Left colon (tissue), 2 donors: ENCODE measurements around the gene FAAP100. TPM values are rescaled to one million over a fixed set of nuclear protein-coding genes. Genes with fewer than 3 reads are reported as not detected.

Source experiments
- ATAC-seq: fragments of 200-7000 bp; cut with Tn5 transposase; one replicate; pipeline ENCODE4 v1.9.1; 2020; ENCODE audit warnings: mild to moderate bottlenecking, moderate library complexity
- DNase-seq, 2 donors: peaks; one replicate each; pipeline ENCODE4 v3.0.0-alpha.2; 2020
- intact Hi-C, 2 donors: fragments of 100-400 bp; cut with DNase I in 1 of 2; cut with micrococcal nuclease in 1 of 2; formaldehyde crosslinking; loops; one replicate each; pipeline versions ENCODE4 v1.11.2 to v1.14.0; 2022; cut with DNase I, micrococcal nuclease
- total RNA-seq, 2 donors: library from RNA; stranded (reverse); fragmentation: NEBNext Ultra II Directional; extraction: Animal tissue kit (Norgen Biotek cat#: 25700); gene quantifications; one replicate each; pipeline ENCODE4 v1.2.1, GENCODE V29; 2021
- donor health status: DM: no; HTN: no; CAD: no.
- donor health status: DM: yes; HTN: yes; CAD: no.

FAAP100 gene
- total RNA-seq, 2 donors from 2014 or later: 25.4 to 28.8 TPM

DNA sequence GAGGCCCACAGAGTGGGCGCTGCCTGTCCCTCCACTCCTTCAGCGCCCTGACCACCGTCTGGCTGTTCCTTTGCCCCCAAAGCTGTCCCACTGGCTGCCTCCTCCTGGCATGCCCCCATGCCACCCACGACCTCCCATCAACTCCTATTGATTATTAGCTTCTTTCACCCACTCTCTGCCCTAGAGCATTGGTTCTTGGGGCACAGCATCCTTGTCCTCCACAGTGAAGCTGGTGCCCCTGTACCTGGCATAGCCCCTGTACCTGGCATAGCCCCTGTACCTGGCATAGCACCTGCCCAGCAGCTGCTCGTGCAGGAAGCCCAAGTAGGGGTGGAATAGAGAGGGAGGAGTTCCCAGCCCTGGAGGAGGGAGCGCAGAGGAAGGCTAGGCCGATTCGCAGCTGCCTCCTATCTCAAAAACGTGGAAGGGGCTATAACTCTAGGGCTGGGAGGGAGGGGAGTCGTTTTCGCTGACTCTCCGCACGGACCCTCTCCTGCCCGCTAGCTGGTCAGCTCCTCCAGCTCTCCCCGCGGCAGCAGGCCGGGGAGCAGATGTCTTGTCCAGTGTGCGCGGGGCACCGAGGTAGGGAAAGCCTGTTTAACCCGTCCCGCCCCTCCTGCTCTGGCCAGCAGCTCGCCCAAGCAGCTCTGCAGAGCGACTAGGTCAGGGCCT, 33.9 kb downstream of the FAAP100 start:
- DNase-seq (no peak), ATAC-seq (peak; percentile 1)
- intact Hi-C loops: no loop called here

DNA sequence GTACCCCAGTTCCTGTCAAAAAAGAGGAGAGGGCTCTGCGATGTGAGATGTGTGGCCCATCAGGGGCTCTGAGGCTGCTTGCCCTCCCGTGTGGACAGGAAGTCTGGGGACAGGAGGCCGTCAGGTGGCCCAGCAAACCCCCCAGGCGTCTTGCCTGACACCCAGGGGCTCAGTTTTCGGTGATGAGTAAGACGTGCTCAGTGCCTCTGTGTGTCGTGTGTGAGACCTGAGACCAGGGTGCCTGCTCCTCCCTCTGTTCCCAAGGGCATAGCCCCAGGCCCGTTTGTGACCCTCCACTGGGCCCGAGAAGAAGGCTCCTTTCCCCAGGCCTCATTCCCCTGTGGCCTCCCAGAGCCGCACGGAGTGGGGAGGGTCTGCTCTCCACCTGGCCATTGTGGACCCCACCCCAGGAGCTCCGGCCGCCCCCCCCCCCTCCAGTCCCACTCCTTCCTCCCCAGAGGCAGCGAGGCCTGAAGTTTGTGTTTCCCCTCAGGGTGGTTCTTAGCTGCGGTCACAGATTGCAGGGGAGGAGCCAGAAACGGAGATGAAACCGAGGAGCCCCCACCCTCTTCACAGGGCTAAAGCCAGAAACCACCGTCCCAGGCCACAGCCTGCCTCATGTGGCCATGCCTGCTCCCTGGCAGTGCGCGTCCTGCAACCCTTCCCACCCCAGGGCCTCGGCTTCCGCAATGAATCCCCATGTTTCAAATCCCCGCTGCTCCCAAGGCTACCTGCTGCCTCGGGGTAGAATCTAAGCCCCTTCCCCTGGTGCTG, 34.6 kb downstream of the FAAP100 start:
- intact Hi-C loops: no loop called here
- DNase-seq (peak; percentile 46 to 65), ATAC-seq (no peak)

DNA sequence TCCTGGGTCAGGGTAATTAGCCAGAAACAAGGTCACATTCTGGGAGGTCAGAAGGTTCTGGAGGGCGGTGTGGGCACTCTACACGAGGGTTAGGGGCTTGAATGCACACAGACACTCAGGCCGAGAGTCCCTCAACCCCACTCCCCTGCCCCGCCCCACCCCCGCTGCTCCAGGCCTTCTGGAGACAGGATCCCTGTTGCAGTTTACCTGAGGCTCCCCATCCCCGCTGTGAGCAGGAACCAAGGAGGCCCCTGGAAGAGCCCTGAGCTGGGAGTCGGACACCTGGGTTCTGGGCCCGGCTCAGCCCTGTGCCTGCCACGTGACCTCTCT, 35.2 kb downstream of the FAAP100 start:
- intact Hi-C loops: no loop called here
- ATAC-seq (no peak), DNase-seq (peak; percentile 23 to 26)

DNA sequence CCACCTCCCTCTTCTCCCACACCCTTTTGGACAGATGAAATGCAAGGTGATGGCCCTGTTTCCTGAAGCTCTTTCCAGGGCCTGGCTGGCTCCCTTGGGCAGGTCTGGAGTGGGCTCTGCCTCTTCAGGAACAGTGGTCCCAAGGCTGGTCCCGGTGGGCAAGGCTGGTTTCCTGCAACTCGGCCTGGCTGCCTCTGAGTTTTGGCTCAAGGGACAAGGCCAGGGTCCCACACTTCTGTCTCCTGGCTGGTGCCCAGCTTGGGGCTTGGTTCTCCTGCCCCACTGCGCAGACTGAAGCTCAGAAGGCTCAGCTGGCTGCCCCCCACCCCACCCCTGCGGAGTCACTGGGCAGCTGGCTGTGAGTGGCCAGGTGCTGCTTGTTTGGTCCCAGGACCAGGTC, 35.7 kb downstream of the FAAP100 start:
- intact Hi-C loops: no loop called here
- ATAC-seq (no peak), DNase-seq (peak; percentile 28 to 31)

DNA sequence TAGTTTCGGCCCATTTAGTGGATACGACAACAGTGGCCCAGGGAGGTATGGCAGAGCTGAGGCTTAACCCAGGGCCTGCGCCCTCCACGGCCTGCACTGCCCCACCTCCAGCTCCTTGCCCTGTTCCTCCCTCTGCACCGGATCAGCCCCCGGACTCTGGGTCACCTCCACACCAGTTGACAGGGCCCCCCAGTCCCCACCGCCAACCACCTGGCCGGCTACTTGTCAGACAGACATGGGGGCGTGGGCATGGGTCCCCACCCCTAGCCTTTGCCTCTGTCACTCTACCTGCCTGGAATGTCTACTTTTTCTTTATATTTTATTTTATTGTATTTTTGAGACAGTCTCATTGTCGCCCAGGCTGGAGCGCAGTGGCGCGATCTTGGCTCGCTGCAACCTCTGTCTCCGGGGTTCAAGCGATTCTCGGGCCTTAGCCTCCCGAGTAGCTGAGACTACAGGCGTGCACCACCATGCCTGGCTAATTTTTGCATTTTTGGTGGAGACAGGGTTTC, 36.6 kb downstream of the FAAP100 start:
- ATAC-seq (no peak), DNase-seq (peak; percentile 41 to 55)
- intact Hi-C loops: no loop called here

DNA sequence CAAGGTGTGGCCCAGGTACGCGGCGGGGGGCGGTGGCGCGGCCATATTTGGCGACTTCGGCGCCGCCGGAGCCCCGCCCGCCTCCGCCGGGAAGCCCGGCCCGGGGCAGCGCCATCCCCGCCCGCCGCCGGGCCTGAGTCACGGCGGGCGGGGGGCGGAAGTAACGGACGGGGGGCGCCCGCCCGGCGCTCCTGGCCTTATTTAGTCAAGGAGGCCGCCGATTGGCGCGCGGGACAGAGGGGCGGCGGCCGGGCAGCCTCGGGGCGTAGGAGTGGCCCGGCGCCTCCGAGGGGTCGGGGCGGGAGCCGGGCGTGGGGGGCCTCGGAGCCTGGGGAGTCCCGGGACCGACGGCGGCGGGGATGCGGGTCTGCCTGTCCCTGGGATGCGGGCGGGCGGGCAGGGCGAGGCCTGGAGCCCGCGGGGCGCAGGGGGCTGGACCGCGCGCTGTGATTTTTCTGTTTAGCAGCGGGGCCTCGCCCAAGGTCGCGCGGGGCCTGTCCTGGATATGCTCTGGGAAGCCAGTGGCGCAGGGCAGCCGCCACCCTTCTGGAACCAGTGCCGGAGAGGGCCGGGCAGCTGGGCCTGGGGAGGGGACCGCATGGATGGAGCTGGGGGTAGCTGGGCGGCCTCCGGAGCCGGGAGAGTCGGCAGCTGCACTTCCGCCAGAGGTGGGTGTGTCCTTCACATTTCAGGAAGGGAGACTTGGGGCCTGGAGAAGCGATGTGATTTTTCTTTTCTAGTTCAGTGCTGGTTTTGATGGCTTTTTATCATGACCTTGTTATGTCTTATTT, 37.2 kb downstream of the FAAP100 start:
- intact Hi-C loops: no loop called here
- DNase-seq (peak; percentile 86 to 91), ATAC-seq (peak; percentile 47)

DNA sequence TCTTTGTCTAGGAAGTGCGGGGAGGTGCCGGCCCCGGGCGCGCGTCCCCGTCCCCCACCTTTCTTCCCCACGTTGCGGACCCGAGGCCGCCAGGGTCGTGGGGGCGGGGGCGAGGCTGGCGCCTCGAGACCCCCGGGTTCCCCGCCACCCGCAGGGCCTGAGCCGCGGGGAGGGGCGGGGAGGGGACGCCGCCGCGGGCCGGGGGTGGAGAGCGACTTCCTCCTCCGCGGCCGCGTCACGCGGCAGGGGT, 37.7 kb downstream of the FAAP100 start:
- ATAC-seq (peak; percentile 1), DNase-seq (no peak)
- intact Hi-C loops: no loop called here

DNA sequence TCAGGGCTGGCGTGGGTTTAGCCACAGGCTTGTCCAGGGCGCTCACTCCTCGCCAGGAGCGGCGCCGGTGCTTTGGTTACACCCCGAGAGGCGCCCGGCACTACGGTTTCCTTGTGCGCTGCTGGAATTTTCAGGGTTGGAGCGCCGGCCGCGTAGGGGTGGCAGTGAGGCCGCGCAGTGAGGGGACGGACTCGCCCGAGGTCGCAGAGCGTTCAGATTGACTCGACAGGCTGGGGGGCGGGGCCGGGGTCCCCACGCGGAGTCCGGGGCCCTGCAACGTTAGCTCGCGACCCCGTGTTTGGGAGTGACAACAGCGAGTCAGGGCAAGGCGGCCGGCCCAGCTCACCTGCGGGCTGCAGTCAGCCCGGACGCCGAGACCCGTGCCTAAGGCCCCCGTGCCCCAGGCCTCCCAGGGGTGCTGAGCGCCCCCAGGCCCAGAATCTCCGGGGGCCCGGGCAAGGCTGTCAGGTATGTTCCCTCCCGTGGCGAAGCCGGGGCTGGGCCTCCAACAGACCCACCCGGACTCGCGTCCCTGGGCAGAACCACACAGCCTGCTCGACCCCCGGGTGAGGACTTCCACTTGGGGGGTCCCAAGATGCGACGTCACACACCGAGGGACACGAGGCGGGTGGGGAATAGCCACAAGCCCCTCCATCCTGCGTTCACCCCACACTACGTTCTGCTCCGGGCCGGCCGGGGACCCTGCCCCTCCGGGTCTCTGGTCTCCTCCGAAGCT, 38.2 kb downstream of the FAAP100 start:
- intact Hi-C loops: no loop called here
- DNase-seq (peak; percentile 54 to 80), ATAC-seq (peak; percentile 37)

DNA sequence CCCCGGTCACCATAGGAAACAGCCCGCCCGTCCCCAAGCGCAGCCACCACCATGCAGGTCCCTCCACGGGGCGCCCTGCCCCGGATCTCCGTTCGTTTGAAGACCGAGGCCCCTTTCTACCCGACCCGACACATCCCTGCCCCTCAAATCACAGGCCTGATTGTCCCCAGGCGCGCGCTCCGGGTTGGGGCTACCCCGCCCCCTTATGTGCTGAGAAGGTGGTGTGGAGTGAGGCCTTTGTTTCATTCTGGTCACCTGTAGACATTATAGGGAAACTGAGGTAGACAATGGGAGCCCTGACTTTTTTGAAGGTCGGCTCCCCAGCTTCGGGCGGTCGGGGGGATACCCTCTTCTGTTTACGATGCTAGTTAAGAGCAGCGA, 38.8 kb downstream of the FAAP100 start:
- intact Hi-C loops: no loop called here
- ATAC-seq: peak; percentile 27
- peak; percentile 74 to 77 for DNase-seq

DNA sequence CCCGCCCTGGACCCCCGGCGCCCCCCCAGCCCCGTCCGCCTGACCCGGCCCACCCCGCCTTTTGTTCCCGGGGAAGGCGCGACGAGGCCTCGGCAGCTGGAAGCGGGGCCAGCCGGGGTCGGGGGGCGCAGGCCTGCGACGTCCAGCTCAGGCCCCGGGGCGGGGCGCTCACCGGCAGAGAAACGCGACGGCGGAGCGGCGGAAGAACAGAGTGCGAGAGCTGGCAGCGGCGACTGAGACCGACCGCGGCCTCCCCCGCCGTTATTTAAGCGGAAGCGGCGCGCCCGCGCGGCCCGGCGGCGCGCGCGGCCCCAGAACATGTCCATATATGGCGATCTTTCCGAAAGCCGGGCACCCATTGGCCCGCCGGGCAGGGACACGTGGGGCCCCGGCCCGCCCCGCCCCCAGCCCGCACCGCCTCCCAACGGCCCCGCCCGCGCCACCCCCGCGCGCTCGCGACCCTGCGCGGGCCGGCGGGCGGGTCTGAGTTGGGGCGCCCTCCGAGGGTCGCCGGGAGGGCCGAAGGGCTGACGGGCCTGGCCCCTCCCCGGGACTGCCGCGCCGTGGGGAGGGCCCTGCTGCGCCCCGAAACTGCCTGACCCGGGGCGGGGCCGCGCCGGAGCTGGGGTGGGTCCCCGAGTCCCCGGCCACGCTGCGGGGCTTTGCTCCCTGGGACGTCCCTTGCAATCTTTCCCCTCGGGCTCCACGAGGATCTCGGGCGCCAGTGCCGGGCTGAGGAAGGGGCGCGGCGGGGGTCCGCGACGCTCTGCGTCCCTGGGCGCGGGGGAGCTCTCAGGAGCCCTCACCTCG, 39.4 kb downstream of the FAAP100 start, which contains the start of gene ACTG1:
Gene ACTG1 (minus strand): TSS at position 238 of the 810 bp plus-strand sequence. CDS start 445 bp downstream, outside the sequence.
- intact Hi-C loops: no loop called here
- DNase-seq: peak; percentile 93
- peak; percentile 48 for ATAC-seq

DNA sequence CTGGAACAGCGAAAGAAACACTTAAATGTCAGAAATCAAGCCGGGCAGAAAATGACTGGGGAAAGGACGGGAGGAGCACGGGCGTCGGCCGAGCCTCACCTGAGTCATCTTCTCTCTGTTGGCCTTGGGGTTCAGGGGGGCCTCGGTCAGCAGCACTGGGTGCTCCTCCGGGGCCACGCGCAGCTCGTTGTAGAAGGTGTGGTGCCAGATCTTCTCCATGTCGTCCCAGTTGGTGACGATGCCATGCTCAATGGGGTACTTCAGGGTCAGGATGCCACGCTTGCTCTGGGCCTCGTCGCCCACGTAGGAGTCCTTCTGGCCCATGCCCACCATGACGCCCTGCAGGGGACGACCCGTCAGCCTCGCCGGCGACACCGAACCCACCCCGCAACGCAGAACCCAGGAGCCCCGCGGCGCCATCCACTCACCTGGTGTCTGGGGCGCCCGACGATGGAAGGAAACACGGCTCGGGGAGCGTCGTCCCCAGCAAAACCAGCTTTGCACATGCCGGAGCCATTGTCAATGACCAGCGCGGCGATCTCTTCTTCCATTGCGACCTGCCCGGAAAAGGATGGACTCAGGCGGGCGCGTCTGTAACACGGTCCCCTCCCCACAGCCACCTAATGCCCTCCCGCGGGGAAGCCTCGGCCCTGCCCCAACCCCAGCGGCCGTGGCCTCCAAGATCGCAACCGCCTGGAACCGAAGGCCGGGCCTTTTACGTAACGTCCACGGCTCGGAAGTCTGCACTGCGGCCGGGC, 40.2 kb downstream of the FAAP100 start:
- intact Hi-C loops: no loop called here
- peak; percentile 0 for ATAC-seq
- peak; percentile 40 to 50 for DNase-seq

DNA sequence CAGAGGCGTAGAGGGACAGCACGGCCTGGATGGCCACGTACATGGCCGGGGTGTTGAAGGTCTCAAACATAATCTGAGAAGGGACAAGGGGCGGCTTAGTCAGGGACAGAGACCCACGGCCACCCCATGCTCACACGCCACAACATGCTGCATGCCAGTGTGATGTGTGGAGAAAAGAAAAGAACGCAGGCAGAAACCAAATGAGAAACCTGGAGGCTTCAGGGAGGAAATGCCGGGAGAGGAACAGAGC, 40.7 kb downstream of the FAAP100 start:
- intact Hi-C loops: no loop called here
- no peak for ATAC-seq
- DNase-seq: no peak

DNA sequence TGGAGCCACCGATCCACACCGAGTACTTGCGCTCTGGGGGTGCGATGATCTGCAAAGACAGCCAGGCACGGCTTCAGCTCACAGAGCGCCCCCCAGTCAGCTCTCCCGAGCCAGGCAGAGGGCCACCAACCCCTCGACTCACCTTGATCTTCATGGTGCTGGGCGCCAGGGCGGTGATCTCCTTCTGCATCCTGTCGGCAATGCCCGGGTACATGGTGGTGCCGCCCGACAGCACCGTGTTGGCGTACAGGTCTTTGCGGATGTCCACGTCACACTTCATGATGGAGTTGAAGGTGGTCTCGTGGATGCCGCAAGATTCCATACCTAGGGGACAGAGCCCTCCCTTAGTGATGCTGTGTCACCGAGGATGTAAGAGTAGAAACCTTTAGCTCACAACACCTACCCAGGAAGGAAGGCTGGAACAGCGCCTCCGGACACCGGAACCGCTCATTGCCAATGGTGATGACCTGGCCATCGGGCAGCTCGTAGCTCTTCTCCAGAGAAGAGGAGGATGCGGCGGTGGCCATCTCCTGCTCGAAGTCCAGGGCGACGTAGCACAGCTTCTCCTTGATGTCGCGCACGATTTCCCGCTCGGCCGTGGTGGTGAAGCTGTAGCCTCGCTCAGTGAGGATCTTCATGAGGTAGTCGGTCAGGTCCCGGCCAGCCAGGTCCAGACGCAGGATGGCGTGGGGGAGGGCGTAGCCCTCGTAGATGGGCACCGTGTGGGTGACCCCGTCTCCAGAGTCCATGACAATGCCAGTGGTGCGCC, 41.2 kb downstream of the FAAP100 start:
- ATAC-seq (no peak), DNase-seq (peak; percentile 37 to 52)
- intact Hi-C loops: no loop called here

DNA sequence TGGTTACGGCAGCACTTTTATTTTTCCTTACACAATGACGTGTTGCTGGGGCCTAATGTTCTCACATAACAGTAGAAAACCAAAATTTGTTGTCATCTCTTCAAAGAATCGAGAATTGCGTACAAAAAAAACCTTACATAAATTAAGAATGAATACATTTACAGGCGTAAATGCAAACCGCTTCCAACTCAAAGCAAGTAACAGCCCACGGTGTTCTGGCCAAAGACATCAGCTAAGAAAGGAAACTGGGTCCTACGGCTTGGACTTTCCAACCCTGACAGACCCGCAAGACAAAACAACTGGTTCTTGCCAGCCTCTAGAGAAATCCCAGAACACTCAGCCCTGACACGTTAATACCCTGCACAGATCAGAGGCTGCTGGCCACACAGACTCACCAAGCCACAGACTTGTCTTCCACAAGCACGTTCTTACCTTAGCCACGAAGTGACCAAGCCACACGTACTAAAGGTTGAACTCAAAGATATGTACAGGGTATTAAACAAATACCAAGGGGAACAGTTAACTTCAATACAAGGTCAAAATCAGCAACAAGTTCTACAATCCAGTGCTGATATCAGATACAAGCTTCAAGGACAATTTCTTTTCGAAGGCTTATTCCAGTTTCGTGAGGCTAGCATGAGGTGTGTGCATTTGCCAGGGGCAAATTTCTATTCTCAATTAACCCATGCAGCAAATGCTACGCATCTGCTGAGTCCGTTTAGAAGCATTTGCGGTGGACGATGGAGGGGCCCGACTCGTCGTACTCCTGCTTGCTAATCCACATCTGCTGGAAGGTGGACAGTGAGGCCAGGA, 42.0 kb downstream of the FAAP100 start:
- ATAC-seq (no peak), DNase-seq (peak in 1 of 2 donors; percentile 19)
- intact Hi-C loops: no loop called here

DNA sequence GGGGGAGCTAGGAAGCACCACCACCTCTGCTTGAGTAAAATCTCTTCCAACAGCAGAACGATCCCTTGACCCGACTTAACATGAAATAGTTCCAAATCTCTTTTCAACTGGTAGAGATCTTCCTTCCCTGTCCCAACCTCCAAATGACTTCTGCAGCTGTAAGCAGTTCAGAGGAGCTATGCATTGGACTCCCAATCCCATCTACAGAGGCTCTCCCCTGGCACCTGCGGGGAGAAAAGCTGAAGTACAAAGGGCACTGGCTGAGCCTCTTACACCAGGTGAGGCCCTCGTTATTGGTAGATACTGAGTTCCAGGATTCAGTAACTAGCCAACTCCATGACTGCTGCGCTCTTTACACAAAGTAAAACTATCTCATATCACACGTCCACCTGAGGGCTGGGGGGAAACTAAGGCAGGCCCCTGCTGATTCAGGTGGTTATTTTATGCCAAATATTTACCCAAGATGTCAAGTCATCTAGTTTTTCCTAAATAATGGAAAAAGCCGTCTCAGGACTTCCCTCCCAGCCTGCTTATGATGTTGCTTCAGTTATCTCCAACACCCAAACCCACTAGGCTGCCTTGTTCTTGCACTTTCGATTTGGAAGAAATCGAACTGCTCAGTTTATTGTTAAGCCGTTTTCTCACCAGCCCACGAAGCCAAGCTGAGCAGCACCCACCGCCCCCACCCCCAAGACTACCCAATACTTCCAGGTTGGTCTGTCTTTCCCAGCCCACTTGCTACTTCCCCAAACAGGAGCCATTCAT, 42.8 kb downstream of the FAAP100 start:
- ATAC-seq (peak; percentile 6), DNase-seq (no peak)
- intact Hi-C loops: no loop called here
